ENCODE data around the gene LPCAT3.

LPCAT3 gene

GRCh38 chr12:6965714-6966113 lies 52.6 kb downstream of the LPCAT3 start:
- H3K27ac ChIP-seq, result peak overlapping the region; percentile 95
- no peak for DNase-seq (ENCODE audit: low read depth, low spot score)

GRCh38 chr12:6965026-6965661 lies 53.1 kb downstream of the LPCAT3 start:
- peak overlapping the region; percentile 95 for H3K27ac ChIP-seq
- peak; percentile 72 for DNase-seq (ENCODE audit: low read depth, low spot score)

DNA sequence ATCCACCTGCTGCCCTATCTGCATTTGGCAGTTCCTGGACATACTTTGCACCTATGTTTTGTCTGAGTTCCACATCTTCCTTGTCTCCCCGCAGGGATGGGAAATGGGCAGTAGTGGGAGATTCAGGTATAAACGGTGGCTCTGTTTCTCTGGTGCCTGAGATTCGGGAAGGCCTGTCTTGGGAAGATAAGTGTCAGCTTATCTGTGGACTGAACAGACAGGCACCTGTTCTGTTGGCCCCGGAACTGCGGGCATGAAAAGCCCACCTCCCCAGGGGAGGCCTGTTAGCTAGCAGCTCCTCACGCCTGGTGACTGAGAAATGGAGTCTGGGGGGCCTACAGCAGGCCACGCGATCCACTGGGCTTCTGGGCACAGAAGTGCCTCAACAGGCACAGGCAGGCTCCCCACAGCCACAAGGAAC lies 53.7 kb downstream of the LPCAT3 start:
- DNase-seq (ENCODE audit: low read depth, low spot score), result no peak
- peak overlapping the region; percentile 95 for H3K27ac ChIP-seq

DNA sequence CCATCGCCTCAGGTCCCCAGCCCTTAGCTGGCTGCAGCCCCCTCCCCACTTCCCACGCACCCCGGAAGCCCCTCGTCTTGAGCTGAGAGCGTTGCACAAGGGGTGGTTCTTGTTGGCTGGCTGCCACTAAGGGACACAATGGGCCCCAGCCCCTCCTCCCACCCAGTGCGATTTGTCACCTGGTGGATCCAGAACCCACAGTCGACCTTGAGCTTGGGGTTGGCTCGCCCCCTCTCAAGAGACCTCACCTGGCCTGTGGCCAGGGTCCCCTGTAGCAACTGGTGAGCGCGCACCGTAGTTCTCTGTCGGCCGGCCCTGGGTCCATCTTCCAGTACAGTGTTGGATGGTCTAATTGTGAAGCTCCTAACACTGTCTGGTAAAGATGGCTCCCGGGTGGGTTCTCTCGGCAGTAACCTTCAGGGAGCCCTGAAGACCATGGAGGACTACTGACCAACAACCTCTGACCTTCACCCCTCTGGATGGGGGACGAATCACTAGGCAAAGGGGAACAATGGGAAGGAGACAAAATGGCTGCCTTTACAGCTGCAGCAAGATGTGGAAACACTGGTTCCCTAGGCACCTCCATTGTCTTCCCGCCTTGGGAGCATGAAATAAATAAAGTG lies 54.4 kb downstream of the LPCAT3 start:
- peak overlapping the region; percentile 95 for H3K27ac ChIP-seq

DNA sequence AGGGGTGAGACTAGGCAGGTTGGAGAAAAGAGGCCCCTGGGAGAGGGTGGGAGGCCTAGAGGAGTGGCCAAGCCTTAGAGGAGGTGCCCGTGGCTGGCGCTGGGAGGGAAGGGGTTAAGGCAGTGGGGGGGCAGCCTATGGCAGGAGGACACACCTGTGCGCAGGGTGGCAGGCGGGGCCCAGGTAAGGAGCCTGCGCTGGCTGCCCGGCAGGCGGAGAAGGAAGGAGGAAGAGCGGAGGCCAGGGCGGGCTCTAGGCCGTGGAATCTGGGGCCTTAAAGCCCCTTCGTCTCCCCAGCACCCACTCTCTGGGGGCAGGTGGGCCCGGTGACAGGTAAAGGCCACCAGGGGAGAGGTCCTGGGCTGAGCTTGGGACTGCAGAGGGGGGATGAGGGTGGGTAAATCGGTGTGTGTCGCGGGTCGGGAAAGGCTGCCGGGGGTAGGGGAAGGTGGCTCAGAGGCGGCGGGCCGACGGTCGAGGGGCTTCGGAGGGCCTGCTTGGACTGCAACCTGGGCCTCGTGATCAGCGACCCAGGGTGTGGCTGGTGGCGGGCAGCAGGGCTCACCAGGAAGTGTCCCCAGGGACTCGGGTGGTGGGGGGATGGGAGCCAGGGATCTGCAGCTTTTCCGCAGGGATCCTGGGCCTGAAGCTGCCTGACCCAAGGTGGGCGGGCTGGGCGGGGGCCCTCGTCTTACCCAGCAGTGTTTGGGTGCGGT lies 55.1 kb downstream of the LPCAT3 start:
- H3K27ac ChIP-seq, result peak overlapping the region; percentile 95
- peak; percentile 75 for DNase-seq (ENCODE audit: low read depth, low spot score)

More for the DNA sequence above, 54.4 kb downstream of the LPCAT3 start:
- DNase-seq (ENCODE audit: low read depth, low spot score), result no peak

- peak overlapping the region; percentile 95 for H3K27ac ChIP-seq
- DNase-seq (ENCODE audit: low read depth, low spot score), result no peak
Measured at GRCh38 chr12:6962285-6963015, 55.8 kb downstream of the LPCAT3 start.

DNA sequence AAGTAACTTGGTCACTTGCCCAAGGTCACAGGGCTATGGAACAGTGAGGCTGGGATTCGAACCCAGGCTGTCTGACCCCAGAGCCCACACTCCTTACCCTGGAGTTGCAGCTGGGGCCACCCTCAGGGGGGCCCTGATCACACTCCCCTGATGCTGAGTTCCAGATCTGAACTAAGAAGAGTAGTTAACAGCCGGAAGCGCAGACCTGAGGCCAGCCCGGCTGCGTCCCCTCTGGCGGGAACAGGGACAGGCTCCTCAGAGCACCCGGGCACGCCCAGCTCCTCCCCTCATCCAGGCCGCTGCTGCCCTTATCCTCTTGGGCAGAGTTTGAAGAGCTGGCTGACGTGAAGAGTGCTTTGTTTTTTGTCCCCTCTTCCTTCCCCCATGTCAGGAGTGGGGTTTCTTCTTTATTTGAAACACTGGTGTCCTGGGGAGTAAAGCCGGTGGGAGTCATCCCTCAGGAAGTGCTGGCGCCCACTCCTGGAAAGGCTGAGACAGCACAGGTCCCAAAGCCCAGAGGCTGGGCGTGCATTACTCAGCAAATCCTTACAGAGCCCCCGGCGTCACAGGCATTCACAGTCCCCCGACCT lies 56.5 kb downstream of the LPCAT3 start:
- DNase-seq (ENCODE audit: low read depth, low spot score), result no peak

DNA sequence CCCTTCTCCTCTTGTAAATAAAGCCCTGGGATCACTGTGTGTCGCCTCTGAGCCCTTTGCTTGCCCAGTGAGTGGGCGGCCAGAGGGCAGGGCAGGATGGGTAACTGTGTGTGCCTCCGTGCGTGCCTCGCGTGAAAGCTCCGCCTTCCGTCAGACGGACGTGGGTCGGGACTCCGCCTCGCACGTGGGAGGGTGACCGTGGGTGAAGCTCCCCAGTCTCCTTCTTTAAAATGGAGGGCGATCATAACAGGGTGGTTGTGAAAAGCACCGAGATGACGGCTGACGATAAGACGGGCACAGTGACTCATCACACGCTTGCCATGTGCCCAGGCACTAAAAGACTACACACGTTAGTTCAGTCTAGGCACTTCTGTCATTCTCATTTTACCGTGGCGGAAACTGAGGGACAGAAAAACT lies 57.0 kb downstream of the LPCAT3 start:
- H3K27ac ChIP-seq, result peak overlapping the region; percentile 95
- DNase-seq (ENCODE audit: low read depth, low spot score), result no peak

More for the DNA sequence above, 56.5 kb downstream of the LPCAT3 start:
- H3K27ac ChIP-seq, result peak overlapping the region; percentile 95

DNA sequence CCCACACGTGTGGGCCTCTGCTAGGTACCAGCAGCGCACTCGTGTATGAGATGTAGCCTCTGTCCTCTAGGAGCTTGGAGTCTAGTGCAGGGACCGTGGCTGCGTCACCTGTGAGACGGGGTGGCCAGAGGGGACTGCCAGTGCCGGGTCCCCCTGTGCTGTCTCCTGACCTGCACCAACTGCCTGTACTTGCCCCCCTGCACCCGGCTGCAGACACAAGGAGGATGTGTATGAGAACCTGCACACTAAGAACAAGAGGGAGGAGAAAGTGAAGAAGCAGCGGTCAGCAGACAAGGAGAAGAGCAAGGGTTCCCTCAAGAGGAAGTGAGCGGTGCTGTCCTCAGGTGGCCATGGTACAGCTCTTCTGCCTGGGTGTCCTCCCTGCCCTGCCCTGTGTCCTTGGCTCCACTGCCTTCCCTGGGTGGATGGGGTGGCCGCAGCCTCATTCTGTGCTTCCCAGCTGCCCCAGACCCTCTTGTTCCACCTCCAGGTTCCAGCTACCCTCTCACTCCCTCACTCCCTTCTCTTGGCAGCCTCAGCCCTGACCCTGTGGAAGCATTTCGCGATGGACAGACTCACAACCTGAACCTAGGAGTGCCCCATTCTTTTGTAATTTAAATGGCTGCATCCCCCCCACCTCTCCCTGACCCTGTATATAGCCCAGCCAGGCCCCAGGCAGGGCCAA lies 57.5 kb downstream of the LPCAT3 start:
- no peak for DNase-seq (ENCODE audit: low read depth, low spot score)
- H3K27ac ChIP-seq, result peak overlapping the region; percentile 95

GRCh38 chr12:6959805-6960592 lies 58.3 kb downstream of the LPCAT3 start:
- no peak for DNase-seq (ENCODE audit: low read depth, low spot score)

GRCh38 chr12:6959058-6959804 lies 59.0 kb downstream of the LPCAT3 start:
- no peak for DNase-seq (ENCODE audit: low read depth, low spot score)
- H3K27ac ChIP-seq, result no peak overlapping the region

More at GRCh38 chr12:6959805-6960592, 58.3 kb downstream of the LPCAT3 start:
- no peak overlapping the region for H3K27ac ChIP-seq

GRCh38 chr12:6958609-6959057 lies 59.6 kb downstream of the LPCAT3 start:
- H3K27ac ChIP-seq, result no peak overlapping the region
- DNase-seq (ENCODE audit: low read depth, low spot score), result no peak

GRCh38 chr12:6957741-6958608 lies 60.3 kb downstream of the LPCAT3 start:
- DNase-seq (ENCODE audit: low read depth, low spot score), result no peak
- no peak overlapping the region for H3K27ac ChIP-seq

- no peak for DNase-seq (ENCODE audit: low read depth, low spot score)
- H3K27ac ChIP-seq, result no peak overlapping the region
Measured at GRCh38 chr12:6957151-6957701, 61.0 kb downstream of the LPCAT3 start.

- H3K27ac ChIP-seq, result no peak overlapping the region
Measured at GRCh38 chr12:6956021-6956727, 62.1 kb downstream of the LPCAT3 start.

More at GRCh38 chr12:6956021-6956727, 62.1 kb downstream of the LPCAT3 start:
- no peak for DNase-seq (ENCODE audit: low read depth, low spot score)
